ENCODE results near the gene PPP5C.

- TF ChIP-seq CTCF (IDR thresholded peaks at IDR 0.05; ENCODE audit: poor library complexity, severe bottlenecking) (no peak), RAD21 (conservative IDR thresholded peaks at IDR 0.05) (no peak), EP300 (conservative IDR thresholded peaks at IDR 0.05; ENCODE audit: poor library complexity, severe bottlenecking) (no peak), EZH2 (IDR thresholded peaks at IDR 0.05; ENCODE audit: borderline replicate concordance, insufficient read depth, low read length, poor library complexity, severe bottlenecking) (no peak)
Observed at GRCh38 chr19:46328079-46328478, 18.8 kb upstream of the PPP5C start.
